Measurements from ENCODE around the gene DDA1.

Gene DDA1

DNA sequence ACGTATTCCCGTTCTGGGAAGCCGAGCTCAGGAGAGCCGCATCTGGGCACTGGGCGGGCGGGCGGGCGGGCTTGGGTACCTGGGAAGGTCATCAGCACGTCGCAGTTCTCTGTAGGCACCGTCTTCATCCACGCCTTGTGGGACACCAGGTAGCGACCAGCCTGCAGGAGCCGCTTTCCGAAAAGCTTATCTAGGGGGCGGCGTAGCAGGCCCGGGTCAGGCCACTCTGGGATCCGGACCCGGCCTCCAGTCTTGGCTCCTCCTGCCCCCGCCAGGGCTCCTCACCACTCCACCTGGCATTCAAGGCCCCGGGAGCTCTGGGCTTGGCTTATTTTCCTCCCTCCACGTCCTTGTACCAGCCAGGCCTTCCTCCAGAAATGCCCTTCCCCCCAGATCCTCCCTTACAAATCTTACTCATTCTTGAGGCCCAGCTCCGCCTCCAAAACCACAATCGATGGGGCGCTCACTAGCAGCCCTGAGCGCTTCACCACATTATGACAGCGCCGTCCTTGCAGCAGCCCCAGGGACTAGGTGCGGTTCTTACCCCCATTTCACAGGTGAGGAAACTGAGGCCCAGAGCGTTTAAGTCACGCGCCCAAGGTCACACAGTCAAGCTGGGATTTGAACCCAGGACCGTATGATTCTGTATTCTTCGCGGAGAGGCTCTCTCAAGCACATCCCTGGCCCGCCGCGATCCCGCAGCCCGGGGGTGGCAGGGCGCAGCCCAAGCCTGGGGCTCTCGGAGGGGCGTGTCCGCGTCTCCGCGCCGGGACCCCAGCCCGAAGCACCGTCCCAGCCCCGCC is 24.4 kb downstream of the DDA1 start:
- H3K4me3 ChIP-seq (ENCODE audit: low read length): peak overlapping the region; percentile 78
- no peak overlapping the region for H3K27ac ChIP-seq (ENCODE audit: low read length)
- H3K27me3 ChIP-seq (ENCODE audit: insufficient read depth, low read length): peaks cover 5% of the 10 kb centered on the region; the same call in 1 of the 2 replicates
- H3K4me1 ChIP-seq (ENCODE audit: insufficient read depth, low read length): peaks cover 2% of the 10 kb centered on the region; the same call in 1 of the 2 replicates
- H3K9ac ChIP-seq (ENCODE audit: low read depth, low read length): peak overlapping the region; percentile 88; the same call in 1 of the 2 replicates
- H3K36me3 ChIP-seq (ENCODE audit: insufficient read depth, low read depth, low read length): no peaks in the 10 kb centered on the region
- no peaks in the 10 kb centered on the region for H3K9me3 ChIP-seq (ENCODE audit: insufficient read depth, low read depth, low read length)

DNA sequence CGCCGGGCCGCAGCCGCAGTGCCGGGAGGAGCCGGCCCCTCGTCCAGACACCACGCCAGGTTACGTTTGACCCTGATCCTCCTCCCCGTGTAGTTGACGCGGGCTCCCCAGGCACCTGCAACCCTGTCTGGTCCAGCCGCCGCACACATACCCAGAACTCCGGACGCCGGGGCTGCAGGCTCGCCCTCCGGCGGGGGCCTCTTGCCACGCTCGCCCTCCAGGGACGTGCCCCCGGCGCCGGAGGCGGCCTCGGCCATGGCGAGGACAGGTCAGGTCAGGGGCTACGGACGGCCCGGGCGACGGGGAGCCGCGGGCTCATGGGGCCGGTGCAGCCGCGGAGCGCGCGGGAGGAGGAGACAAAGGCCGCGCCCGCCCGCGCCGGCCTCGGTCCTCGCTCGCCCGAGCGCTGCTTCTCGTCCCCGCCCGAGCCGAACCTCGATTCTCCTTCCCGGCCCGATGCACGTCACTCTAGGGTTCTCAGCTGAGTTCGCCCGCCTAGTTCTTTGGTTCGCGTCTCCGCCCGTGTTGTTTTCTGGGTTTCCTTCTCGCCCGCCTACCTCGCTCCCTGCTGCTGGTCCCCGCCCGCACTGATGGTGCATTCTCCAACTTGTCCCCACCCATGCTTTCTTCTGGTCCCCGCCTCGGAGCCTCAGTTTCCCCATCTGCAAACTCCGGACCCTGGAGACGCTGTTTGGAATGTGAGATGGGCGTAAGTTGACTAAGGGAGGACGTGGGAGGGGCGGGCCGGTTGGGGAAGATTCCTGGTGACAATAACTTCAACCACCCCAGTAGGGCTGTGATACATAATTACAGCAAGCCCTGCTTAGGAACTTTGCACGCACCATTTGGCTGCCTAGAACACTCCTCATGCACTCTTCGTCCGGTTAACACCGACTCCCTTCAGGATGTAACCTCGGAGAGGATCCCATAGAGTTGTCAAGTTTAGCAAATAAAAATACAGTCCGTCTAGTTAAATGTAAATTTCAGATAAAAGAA is 25.3 kb downstream of the DDA1 start, which contains the start of gene ANO8:
ANO8 (minus strand) TSS at position 442 of the 996 bp plus-strand sequence; CDS start at position 257, 185 bp downstream.
- Histone ChIP-seq H3K27ac (ENCODE audit: low read length) (no peak within 1 kb of the TSS), H3K27me3 (ENCODE audit: insufficient read depth, low read length) (no peaks in the 10 kb centered on the region; the same call in 1 of the 2 replicates), H3K4me1 (ENCODE audit: insufficient read depth, low read length) (peaks cover 2% of the 10 kb centered on the region; the same call in 1 of the 2 replicates), H3K36me3 (ENCODE audit: insufficient read depth, low read depth, low read length) (no peaks in the 10 kb centered on the region), H3K9me3 (ENCODE audit: insufficient read depth, low read depth, low read length) (no peaks in the 10 kb centered on the region), H3K9ac (ENCODE audit: low read depth, low read length) (peak within 1 kb of the TSS; percentile 88; the same call in 1 of the 2 replicates), H3K4me3 (ENCODE audit: low read length) (peak within 1 kb of the TSS; percentile 78)

DNA sequence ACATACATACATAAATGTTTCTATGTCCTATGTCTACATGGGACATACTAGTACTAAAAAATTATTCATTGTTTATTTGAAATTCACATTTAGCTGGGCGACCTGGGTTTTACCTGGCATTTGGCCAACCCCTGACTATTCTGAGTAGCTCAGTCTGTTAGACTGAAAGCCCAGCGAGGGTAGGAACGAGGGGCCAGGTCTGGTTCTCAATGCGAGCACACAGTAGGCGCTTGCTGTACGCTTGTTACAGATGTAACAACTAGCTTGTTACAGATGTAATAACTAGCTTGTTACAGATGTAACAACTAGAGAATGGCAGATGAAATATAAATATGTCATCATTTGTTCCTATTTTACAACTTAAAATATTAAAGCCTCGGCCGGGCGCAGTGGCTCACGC is 26.2 kb downstream of the DDA1 start:
- H3K27ac ChIP-seq (ENCODE audit: low read length): no peak overlapping the region

DNA sequence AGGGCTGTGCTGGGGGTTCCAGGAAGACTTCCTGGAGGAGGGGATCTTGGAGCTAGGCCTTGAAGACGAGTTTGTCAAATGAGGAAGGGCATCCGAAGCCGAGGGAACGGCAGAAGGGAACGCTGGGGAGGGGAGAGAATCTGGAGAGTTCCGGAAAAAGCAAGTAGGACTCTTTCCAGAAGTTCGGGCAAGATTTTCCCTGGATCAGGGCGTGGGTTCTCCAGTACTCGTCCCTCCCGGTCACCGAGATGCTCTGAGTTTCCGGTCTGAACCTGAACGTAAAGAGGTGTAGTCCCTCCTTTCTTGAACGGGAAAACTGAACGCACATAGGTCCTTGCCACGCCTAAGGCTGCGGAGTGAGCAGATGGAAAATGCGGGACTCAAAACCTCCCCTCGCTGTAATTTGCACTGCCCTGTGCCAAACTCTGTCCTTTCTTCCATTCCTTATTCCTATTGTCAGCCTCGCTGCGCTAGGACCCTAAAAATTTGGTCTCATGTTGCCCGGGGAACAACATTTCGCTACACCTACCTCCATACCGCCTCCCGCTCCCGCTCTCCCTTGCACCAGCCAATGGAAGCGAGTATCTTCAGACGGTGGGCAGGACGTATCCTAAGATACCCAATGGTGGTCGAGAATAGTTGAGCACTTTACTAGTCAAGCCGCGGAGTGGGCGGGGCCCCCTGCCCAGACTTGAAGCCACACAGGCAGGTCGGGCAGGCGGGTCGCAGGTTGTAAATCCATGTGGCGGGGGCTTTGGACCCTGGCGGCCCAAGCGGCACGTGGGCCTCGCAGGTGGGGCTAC is 27.7 kb downstream of the DDA1 start, which contains the start of gene GTPBP3:
GTPBP3 (plus strand) TSS at position 682 of the 803 bp plus-strand sequence; CDS start at position 741, 59 bp downstream.
- no peaks in the 10 kb centered on the region for H3K27me3 ChIP-seq (ENCODE audit: insufficient read depth, low read length)
- H3K9ac ChIP-seq (ENCODE audit: low read depth, low read length): peak within 1 kb of the TSS; percentile 94
- H3K27ac ChIP-seq (ENCODE audit: low read length): peak within 1 kb of the TSS; percentile 84
- peaks cover 10% of the 10 kb centered on the region; the same call in 1 of the 2 replicates for H3K36me3 ChIP-seq (ENCODE audit: insufficient read depth, low read depth, low read length)
- no peaks in the 10 kb centered on the region for H3K9me3 ChIP-seq (ENCODE audit: insufficient read depth, low read depth, low read length)
- H3K4me3 ChIP-seq (ENCODE audit: low read length): peak within 1 kb of the TSS; percentile 94
- peaks cover 5% of the 10 kb centered on the region; the same call in 1 of the 2 replicates for H3K4me1 ChIP-seq (ENCODE audit: insufficient read depth, low read length)

More for the DNA sequence above, 26.2 kb downstream of the DDA1 start:
- H3K4me3 ChIP-seq (ENCODE audit: low read length): peak overlapping the region; percentile 78; the same call in 1 of the 2 replicates
- H3K27me3 ChIP-seq (ENCODE audit: insufficient read depth, low read length): no peaks in the 10 kb centered on the region
- H3K4me1 ChIP-seq (ENCODE audit: insufficient read depth, low read length): peaks cover 2% of the 10 kb centered on the region; the same call in 1 of the 2 replicates
- H3K9me3 ChIP-seq (ENCODE audit: insufficient read depth, low read depth, low read length): no peaks in the 10 kb centered on the region
- H3K9ac ChIP-seq (ENCODE audit: low read depth, low read length): no peak overlapping the region
- no peaks in the 10 kb centered on the region for H3K36me3 ChIP-seq (ENCODE audit: insufficient read depth, low read depth, low read length)

DNA sequence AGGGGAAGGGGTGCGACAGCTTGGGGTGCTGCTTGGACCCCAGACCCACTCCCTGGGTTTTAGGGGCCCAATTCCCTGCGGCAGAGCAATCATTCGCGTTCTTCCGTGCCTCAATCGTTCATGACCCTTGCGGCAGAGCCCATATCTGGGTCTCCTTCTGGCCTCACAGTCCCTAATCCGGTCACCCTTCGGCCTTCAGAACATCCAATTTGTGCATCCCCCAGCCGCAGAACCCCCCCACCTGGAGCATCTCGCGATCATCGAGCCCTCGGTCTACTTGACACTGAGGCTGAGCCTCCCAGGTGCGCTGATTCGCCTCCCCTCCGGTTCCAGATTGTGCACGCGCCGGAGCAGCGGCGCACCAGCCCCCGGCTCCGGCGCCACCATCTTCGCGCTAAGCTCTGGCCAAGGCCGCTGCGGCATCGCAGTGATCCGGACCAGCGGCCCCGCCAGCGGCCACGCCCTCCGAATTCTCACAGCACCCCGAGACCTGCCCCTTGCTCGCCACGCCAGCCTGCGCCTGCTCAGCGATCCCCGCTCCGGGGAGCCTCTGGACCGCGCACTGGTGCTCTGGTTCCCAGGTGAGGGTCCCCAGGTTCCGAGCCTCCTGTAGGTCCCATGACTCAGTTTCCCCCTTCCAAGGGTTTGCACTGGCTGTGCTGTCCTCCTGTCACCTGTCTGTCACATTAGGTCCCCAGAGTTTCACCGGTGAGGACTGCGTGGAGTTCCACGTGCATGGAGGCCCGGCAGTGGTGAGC is 28.5 kb downstream of the DDA1 start:
- peak overlapping the region; percentile 94 for H3K4me3 ChIP-seq (ENCODE audit: low read length)
- no peaks in the 10 kb centered on the region for H3K9me3 ChIP-seq (ENCODE audit: insufficient read depth, low read depth, low read length)
- peaks cover 5% of the 10 kb centered on the region; the same call in 1 of the 2 replicates for H3K4me1 ChIP-seq (ENCODE audit: insufficient read depth, low read length)
- peak overlapping the region; percentile 85; the same call in 1 of the 2 replicates for H3K9ac ChIP-seq (ENCODE audit: low read depth, low read length)
- no peak overlapping the region for H3K27ac ChIP-seq (ENCODE audit: low read length)
- peaks cover 16% of the 10 kb centered on the region; the same call in 1 of the 2 replicates for H3K36me3 ChIP-seq (ENCODE audit: insufficient read depth, low read depth, low read length)
- H3K27me3 ChIP-seq (ENCODE audit: insufficient read depth, low read length): no peaks in the 10 kb centered on the region

DNA sequence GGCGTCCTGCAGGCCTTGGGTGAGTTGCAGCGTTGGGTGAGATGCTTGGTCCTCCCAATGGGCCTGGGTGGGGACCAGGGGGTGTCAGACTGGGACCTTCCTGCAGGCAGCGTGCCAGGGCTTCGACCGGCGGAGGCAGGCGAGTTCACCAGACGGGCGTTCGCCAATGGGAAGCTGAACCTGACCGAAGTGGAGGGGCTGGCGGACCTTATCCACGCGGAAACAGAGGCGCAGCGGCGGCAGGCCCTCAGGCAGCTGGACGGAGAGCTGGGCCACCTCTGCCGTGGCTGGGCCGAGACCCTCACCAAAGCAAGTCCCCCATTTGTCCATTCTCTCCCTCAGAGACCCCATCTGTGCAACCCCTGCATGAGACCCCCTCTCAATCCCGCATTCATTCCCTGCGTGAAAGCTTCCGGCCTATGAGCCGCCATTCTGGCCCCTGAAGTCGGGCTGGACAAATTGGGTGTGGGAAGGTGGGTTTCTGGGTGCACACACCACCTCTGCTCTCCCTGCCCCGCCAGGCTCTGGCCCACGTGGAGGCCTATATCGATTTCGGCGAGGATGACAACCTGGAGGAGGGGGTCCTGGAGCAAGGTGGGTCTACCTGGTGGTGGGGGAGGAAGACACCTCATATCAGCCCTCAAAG is 29.2 kb downstream of the DDA1 start:
- Histone ChIP-seq H3K27ac (ENCODE audit: low read length) (no peak overlapping the region), H3K4me1 (ENCODE audit: insufficient read depth, low read length) (peaks cover 5% of the 10 kb centered on the region; the same call in 1 of the 2 replicates), H3K36me3 (ENCODE audit: insufficient read depth, low read depth, low read length) (peaks cover 16% of the 10 kb centered on the region; the same call in 1 of the 2 replicates), H3K4me3 (ENCODE audit: low read length) (peak overlapping the region; percentile 94), H3K9me3 (ENCODE audit: insufficient read depth, low read depth, low read length) (no peaks in the 10 kb centered on the region), H3K27me3 (ENCODE audit: insufficient read depth, low read length) (no peaks in the 10 kb centered on the region), H3K9ac (ENCODE audit: low read depth, low read length) (peak overlapping the region; percentile 85; the same call in 1 of the 2 replicates)

DNA sequence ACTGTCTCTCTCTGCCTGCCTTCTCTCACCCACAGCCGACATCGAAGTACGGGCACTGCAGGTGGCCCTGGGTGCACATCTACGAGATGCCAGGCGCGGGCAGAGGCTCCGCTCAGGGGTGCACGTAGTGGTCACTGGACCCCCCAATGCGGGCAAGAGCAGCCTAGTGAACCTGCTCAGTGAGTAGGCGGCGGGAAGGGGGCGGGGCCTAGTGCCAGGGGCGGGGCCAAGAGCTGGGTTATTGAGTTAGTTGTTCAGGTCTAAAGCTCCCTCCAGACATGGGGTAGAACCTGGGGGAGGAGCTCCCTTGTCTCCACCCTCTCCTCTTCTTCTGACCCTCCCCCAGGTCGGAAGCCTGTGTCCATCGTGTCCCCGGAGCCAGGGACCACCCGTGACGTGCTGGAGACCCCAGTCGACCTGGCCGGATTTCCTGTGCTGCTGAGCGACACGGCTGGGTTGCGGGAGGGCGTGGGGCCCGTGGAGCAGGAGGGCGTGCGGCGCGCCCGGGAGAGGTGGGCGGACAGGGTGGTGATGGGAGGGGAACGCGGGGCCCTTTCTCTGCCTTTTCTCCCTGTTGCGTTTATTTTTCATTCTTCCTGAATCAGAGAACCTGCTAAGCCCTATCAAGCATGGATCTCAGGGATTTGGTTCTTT is 29.9 kb downstream of the DDA1 start:
- Histone ChIP-seq H3K27ac (ENCODE audit: low read length) (no peak overlapping the region), H3K9ac (ENCODE audit: low read depth, low read length) (no peak overlapping the region), H3K36me3 (ENCODE audit: insufficient read depth, low read depth, low read length) (peaks cover 16% of the 10 kb centered on the region; the same call in 1 of the 2 replicates), H3K4me1 (ENCODE audit: insufficient read depth, low read length) (peaks cover 3% of the 10 kb centered on the region; the same call in 1 of the 2 replicates), H3K27me3 (ENCODE audit: insufficient read depth, low read length) (no peaks in the 10 kb centered on the region), H3K9me3 (ENCODE audit: insufficient read depth, low read depth, low read length) (no peaks in the 10 kb centered on the region), H3K4me3 (ENCODE audit: low read length) (0 out of 2 replicates have a peak overlapping the region, but pooled peaks have one; percentile 94)

DNA sequence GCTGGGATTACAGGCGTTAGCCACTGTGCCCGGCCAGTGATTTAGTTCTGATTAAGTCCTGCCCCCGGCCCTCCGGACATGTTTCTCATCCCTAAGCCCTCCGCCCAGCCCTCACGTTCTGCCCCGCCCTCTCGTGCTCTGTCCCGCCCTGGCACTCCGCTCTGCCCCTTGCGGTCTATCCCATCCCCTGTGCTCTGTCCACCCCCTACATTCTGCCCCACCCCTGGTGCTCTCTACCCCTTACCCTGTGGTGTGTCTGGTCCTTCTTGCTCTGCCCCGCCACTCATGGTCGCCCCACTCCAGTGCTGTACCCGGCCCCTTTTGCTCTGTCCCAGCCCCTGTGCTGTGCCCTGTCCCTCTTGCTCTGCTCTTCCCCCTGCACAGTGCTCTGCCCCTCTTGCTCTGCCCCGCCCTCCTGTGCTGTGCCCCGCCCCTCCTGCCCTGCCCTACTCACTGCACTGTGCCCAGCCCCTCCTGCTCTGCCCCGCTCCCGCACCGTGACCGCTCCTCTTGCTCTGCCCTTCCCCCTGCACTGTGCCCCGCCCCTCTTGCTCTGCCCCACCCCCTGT is 31.0 kb downstream of the DDA1 start:
- Histone ChIP-seq H3K9me3 (ENCODE audit: insufficient read depth, low read depth, low read length) (no peaks in the 10 kb centered on the region), H3K4me1 (ENCODE audit: insufficient read depth, low read length) (peaks cover 3% of the 10 kb centered on the region; the same call in 1 of the 2 replicates), H3K27me3 (ENCODE audit: insufficient read depth, low read length) (no peaks in the 10 kb centered on the region), H3K27ac (ENCODE audit: low read length) (no peak overlapping the region), H3K9ac (ENCODE audit: low read depth, low read length) (no peak overlapping the region), H3K36me3 (ENCODE audit: insufficient read depth, low read depth, low read length) (peaks cover 16% of the 10 kb centered on the region; the same call in 1 of the 2 replicates), H3K4me3 (ENCODE audit: low read length) (peak overlapping the region; percentile 50; the same call in 1 of the 2 replicates)

DNA sequence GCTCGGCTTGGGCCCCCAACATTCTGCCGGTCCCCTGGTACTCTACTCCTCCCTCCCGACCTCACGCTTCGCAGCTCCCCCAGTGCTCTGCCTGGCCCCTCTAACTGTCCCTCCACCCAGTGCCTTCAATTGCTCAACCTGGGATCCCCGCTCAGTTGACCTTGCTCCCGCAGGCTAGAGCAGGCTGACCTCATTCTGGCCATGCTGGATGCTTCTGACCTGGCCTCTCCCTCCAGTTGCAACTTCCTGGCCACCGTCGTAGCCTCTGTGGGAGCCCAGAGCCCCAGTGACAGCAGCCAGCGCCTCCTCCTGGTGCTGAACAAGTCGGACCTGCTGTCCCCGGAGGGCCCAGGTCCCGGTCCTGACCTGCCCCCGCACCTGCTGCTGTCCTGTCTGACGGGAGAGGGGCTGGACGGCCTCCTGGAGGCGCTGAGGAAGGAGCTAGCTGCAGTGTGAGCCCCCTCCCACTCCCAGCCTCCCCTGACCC is 31.6 kb downstream of the DDA1 start:
- peaks cover 3% of the 10 kb centered on the region; the same call in 1 of the 2 replicates for H3K4me1 ChIP-seq (ENCODE audit: insufficient read depth, low read length)
- H3K27me3 ChIP-seq (ENCODE audit: insufficient read depth, low read length): no peaks in the 10 kb centered on the region
- no peaks in the 10 kb centered on the region for H3K9me3 ChIP-seq (ENCODE audit: insufficient read depth, low read depth, low read length)
- H3K4me3 ChIP-seq (ENCODE audit: low read length): peak overlapping the region; percentile 44; the same call in 1 of the 2 replicates
- peak overlapping the region; percentile 23 for H3K27ac ChIP-seq (ENCODE audit: low read length)
- peaks cover 16% of the 10 kb centered on the region; the same call in 1 of the 2 replicates for H3K36me3 ChIP-seq (ENCODE audit: insufficient read depth, low read depth, low read length)
- H3K9ac ChIP-seq (ENCODE audit: low read depth, low read length): peak overlapping the region; percentile 52; the same call in 1 of the 2 replicates

Measured in iPS-20b (cell line).